ENCODE measurements around the gene CNMD. TPM values are rescaled to one million over a fixed set of nuclear protein-coding genes. Genes with fewer than 3 reads are reported as not detected.
A peak's percentile ranks its signal among the peaks of the same experiment; 100 is the strongest.
"Not testable (repeated sequence)": the region's sequence is repeated elsewhere in the genome, so short reads cannot be mapped to it uniquely, and the experiment has no call there.

Gene CNMD
- total RNA-seq, 2 donors from 2014 or later: 0.30 to 0.35 TPM

- intact Hi-C loops (cut with DNase I): no loop called here
- H3K27ac ChIP-seq: no peak overlapping the region
- DNase-seq: no peak
- no peak overlapping the region for H3K9ac ChIP-seq (ENCODE audit: low read depth in 2 of 2, low read length in 2 of 2)
- H3K9me3 ChIP-seq: no peaks in the 10 kb centered on the region
- H3K4me1 ChIP-seq: no peaks in the 10 kb centered on the region
- no peaks in the 10 kb centered on the region for H3K27me3 ChIP-seq
- no peak for TF ChIP-seq CTCF (IDR thresholded peaks at IDR 0.05)
- no peaks in the 10 kb centered on the region for H3K36me3 ChIP-seq
- H3K4me3 ChIP-seq: no peak overlapping the region
These were observed 16.4 kb downstream of the CNMD start for GRCh38 chr13:52723181-52723580.

- H3K9ac ChIP-seq (ENCODE audit: low read depth in 2 of 2, low read length in 2 of 2); intact Hi-C loops (cut with DNase I); H3K27me3 ChIP-seq; H3K36me3 ChIP-seq; H3K4me1 ChIP-seq; H3K27ac ChIP-seq; H3K9me3 ChIP-seq; H3K4me3 ChIP-seq: not testable (repeated sequence)
- peak; percentile 25 for DNase-seq
These were observed 18.3 kb downstream of the CNMD start for GRCh38 chr13:52721356-52721755.

- H3K27ac ChIP-seq; H3K36me3 ChIP-seq; H3K4me1 ChIP-seq; H3K9ac ChIP-seq (ENCODE audit: low read depth in 2 of 2, low read length in 2 of 2); intact Hi-C loops (cut with DNase I); H3K27me3 ChIP-seq; H3K9me3 ChIP-seq; H3K4me3 ChIP-seq: not testable (repeated sequence)
- peak; percentile 35 for DNase-seq
These were observed 18.7 kb downstream of the CNMD start for GRCh38 chr13:52720904-52721303.

GRCh38 chr13:52713894-52714293 lies 25.7 kb downstream of the CNMD start:
- DNase-seq: peak; percentile 18
- no peak overlapping the region for H3K27ac ChIP-seq
- intact Hi-C loops (cut with DNase I): no loop called here
- H3K4me3 ChIP-seq: no peak overlapping the region
- no peak for TF ChIP-seq CTCF (IDR thresholded peaks at IDR 0.05)
- no peaks in the 10 kb centered on the region for H3K27me3 ChIP-seq
- H3K36me3 ChIP-seq: no peaks in the 10 kb centered on the region
- no peaks in the 10 kb centered on the region for H3K4me1 ChIP-seq
- no peaks in the 10 kb centered on the region for H3K9me3 ChIP-seq
- H3K9ac ChIP-seq (ENCODE audit: low read depth in 2 of 2, low read length in 2 of 2): no peak overlapping the region

GRCh38 chr13:52712385-52712784 lies 27.2 kb downstream of the CNMD start:
- intact Hi-C loops (cut with DNase I): no loop called here
- Histone ChIP-seq H3K27ac (no peak overlapping the region), H3K9me3 (no peaks in the 10 kb centered on the region), H3K9ac (ENCODE audit: low read depth in 2 of 2, low read length in 2 of 2) (no peak overlapping the region), H3K4me3 (no peak overlapping the region), H3K4me1 (no peaks in the 10 kb centered on the region), H3K36me3 (no peaks in the 10 kb centered on the region), H3K27me3 (no peaks in the 10 kb centered on the region)
- DNase-seq: no peak
- no peak for TF ChIP-seq CTCF (IDR thresholded peaks at IDR 0.05)

- Histone ChIP-seq H3K9ac (ENCODE audit: low read depth in 2 of 2, low read length in 2 of 2) (no peak overlapping the region), H3K4me3 (no peak overlapping the region), H3K4me1 (no peaks in the 10 kb centered on the region), H3K36me3 (no peaks in the 10 kb centered on the region), H3K27me3 (no peaks in the 10 kb centered on the region), H3K27ac (no peak overlapping the region), H3K9me3 (no peaks in the 10 kb centered on the region)
- intact Hi-C loops (cut with DNase I): no loop called here
- DNase-seq: no peak
- no peak for TF ChIP-seq CTCF (IDR thresholded peaks at IDR 0.05)
These were observed 28.3 kb downstream of the CNMD start for GRCh38 chr13:52711286-52711685.

GRCh38 chr13:52708266-52708665 lies 31.4 kb downstream of the CNMD start:
- H3K9ac ChIP-seq (ENCODE audit: low read depth in 2 of 2, low read length in 2 of 2); H3K27me3 ChIP-seq; H3K4me3 ChIP-seq; DNase-seq; H3K9me3 ChIP-seq; H3K36me3 ChIP-seq; intact Hi-C loops (cut with DNase I); H3K27ac ChIP-seq; H3K4me1 ChIP-seq: not testable (repeated sequence)

Data from colonic mucosa (tissue), 4 donors.